H9 (cell line): ENCODE results near the gene ATF4. TPM values are rescaled to one million over a fixed set of nuclear protein-coding genes. Genes with fewer than 3 reads are reported as not detected.

Experiments
- DNase-seq: peaks from one replicate; pipeline ENCODE4 v3.0.0-alpha.2; 2017
- H2AFZ ChIP-seq: one replicate; pipeline ENCODE4 v1.6.1; 2013; ENCODE audit warnings: mild to moderate bottlenecking, low read length, control low read depth, moderate library complexity
- H2AK5ac ChIP-seq: 2 replicates; pipeline ENCODE4 v1.6.1; 2013; ENCODE audit warnings: low read length, control low read depth, mixed read lengths; ENCODE audit not compliant: insufficient read length
- H2BK120ac ChIP-seq: one replicate; pipeline ENCODE4 v1.6.1; 2013; ENCODE audit warnings: low read depth, mild to moderate bottlenecking, low read length, control low read depth, inconsistent platforms; ENCODE audit not compliant: poor library complexity, severe bottlenecking
- H2BK12ac ChIP-seq: 2 replicates; pipeline ENCODE4 v1.6.1; 2013; ENCODE audit warnings: low read length, control low read depth, mixed read lengths, low read depth; ENCODE audit not compliant: insufficient read length
- H2BK15ac ChIP-seq: 2 replicates; pipeline ENCODE4 v1.6.1; 2013; ENCODE audit warnings: low read depth, low read length, control low read depth
- H2BK20ac ChIP-seq: one replicate; pipeline ENCODE4 v1.6.1; 2013; ENCODE audit warnings: low read depth, mild to moderate bottlenecking, low read length, control low read depth, inconsistent platforms; ENCODE audit not compliant: poor library complexity, severe bottlenecking
- H2BK5ac ChIP-seq: 2 replicates; pipeline ENCODE4 v1.6.1; 2013; ENCODE audit warnings: low read length, control low read depth, mixed read lengths; ENCODE audit not compliant: insufficient read length
- H3K14ac ChIP-seq: 2 replicates; pipeline ENCODE4 v1.6.1; 2013; ENCODE audit warnings: low read length, control low read depth; ENCODE audit not compliant: insufficient read depth
- H3K18ac ChIP-seq: 2 replicates; pipeline ENCODE4 v1.6.1; 2013; ENCODE audit warnings: low read depth, mild to moderate bottlenecking, mixed read lengths, low read length, control low read depth; ENCODE audit not compliant: insufficient read length
- H3K23ac ChIP-seq: 2 replicates; pipeline ENCODE4 v1.6.1; 2013; ENCODE audit warnings: low read length, control low read depth, mixed read lengths, low read depth; ENCODE audit not compliant: insufficient read length
- H3K23me2 ChIP-seq: 2 replicates; pipeline ENCODE4 v1.6.1; 2013; ENCODE audit warnings: low read depth, mild to moderate bottlenecking, mixed read lengths, low read length, control low read depth; ENCODE audit not compliant: insufficient read length, poor library complexity, severe bottlenecking
- H3K27ac ChIP-seq: 2 replicates; pipeline ENCODE4 v1.5.1; 2013; ENCODE audit warnings: low read length, control low read depth, mixed read lengths, low read depth; ENCODE audit not compliant: insufficient read length
- H3K27me3 ChIP-seq: 2 replicates; pipeline ENCODE4 v1.6.1; 2013; ENCODE audit warnings: low read length, control low read depth, inconsistent platforms; ENCODE audit not compliant: insufficient read depth
- H3K4ac ChIP-seq: 2 replicates; pipeline ENCODE4 v1.6.1; 2013; ENCODE audit warnings: low read depth, mild to moderate bottlenecking, control low read depth, inconsistent platforms, low read length, moderate library complexity
- H3K4me1 ChIP-seq: 2 replicates; pipeline ENCODE4 v1.6.1; 2013; ENCODE audit warnings: low read length, control low read depth, inconsistent platforms; ENCODE audit not compliant: insufficient read depth
- H3K4me2 ChIP-seq: 2 replicates; pipeline ENCODE4 v1.6.1; 2013; ENCODE audit warnings: low read length, control low read depth, mixed read lengths; ENCODE audit not compliant: insufficient read length, insufficient read depth
- H3K56ac ChIP-seq: 2 replicates; pipeline ENCODE4 v1.6.1; 2013; ENCODE audit warnings: low read depth, mild to moderate bottlenecking, mixed read lengths, low read length, control low read depth; ENCODE audit not compliant: insufficient read length
- H3K79me1 ChIP-seq: 2 replicates; pipeline ENCODE4 v1.6.1; 2013; ENCODE audit warnings: low read depth, mild to moderate bottlenecking, moderate library complexity, low read length, control low read depth, inconsistent platforms; ENCODE audit not compliant: insufficient read depth, poor library complexity, severe bottlenecking
- H3K79me2 ChIP-seq: 2 replicates; pipeline ENCODE4 v1.6.1; 2013; ENCODE audit warnings: low read length, control low read depth, inconsistent platforms; ENCODE audit not compliant: insufficient read depth
- H3K9ac ChIP-seq: 2 replicates; pipeline ENCODE4 v1.6.1; 2013; ENCODE audit warnings: low read length, control low read depth, mixed read lengths; ENCODE audit not compliant: insufficient read length; ENCODE audit errors: extremely low read depth
- H3K9me3 ChIP-seq: one replicate; pipeline ENCODE4 v1.6.1; 2013; ENCODE audit warnings: low read depth, low read length, inconsistent platforms; ENCODE audit not compliant: control insufficient read depth
- H3T11ph ChIP-seq: one replicate; pipeline ENCODE4 v1.6.1; 2013; ENCODE audit warnings: mild to moderate bottlenecking, low read length, control low read depth, inconsistent platforms
- H4K20me1 ChIP-seq: one replicate; pipeline ENCODE4 v1.6.1; 2013; ENCODE audit not compliant: control insufficient read depth, insufficient read length, insufficient read depth
- H4K5ac ChIP-seq: 2 replicates; pipeline ENCODE4 v1.6.1; 2013; ENCODE audit warnings: low read depth, mild to moderate bottlenecking, mixed read lengths, low read length, control low read depth; ENCODE audit not compliant: insufficient read length
- H4K8ac ChIP-seq: replicated peaks from 2 replicates; pipeline ENCODE4 v1.6.1; 2013; ENCODE audit warnings: low read length, control low read depth, mixed read lengths, low read depth; ENCODE audit not compliant: insufficient read length
- H4K91ac ChIP-seq: 2 replicates; pipeline ENCODE4 v1.6.1; 2013; ENCODE audit warnings: low read depth, mild to moderate bottlenecking, moderate library complexity, mixed read lengths, low read length, control low read depth; ENCODE audit not compliant: insufficient read length
- H3K27ac Mint-ChIP-seq, 3 experiments: 2 replicates in 2 of 3; 3 replicates in 1 of 3; pipeline ENCODE4 v1.8.0; 2020 to 2021; ENCODE audit warnings: mixed read lengths in 3 of 3, mild to moderate bottlenecking in 1 of 3, moderate library complexity in 1 of 3
- H3K27me3 Mint-ChIP-seq: 2 replicates; pipeline ENCODE4 v1.8.0; 2021; ENCODE audit warnings: low read depth, mild to moderate bottlenecking, moderate library complexity, mixed read lengths
- H3K36me3 Mint-ChIP-seq, 3 experiments: 2 replicates in 2 of 3; 3 replicates in 1 of 3; pipeline ENCODE4 v1.8.0; 2020 to 2021; ENCODE audit warnings: low read depth in 3 of 3, mixed read lengths in 3 of 3; ENCODE audit not compliant: insufficient read depth in 1 of 3
- H3K4me1 Mint-ChIP-seq, 2 experiments: 2 replicates each; pipeline ENCODE4 v1.8.0; 2020; ENCODE audit warnings: mixed read lengths in 2 of 2
- H3K4me3 Mint-ChIP-seq, 2 experiments: 2 replicates in 1 of 2; 3 replicates in 1 of 2; pipeline ENCODE4 v1.8.0; 2020 to 2021; ENCODE audit warnings: mild to moderate bottlenecking in 2 of 2, mixed read lengths in 2 of 2, moderate library complexity in 1 of 2
- H3K9me3 Mint-ChIP-seq, 2 experiments: 2 replicates in 1 of 2; 3 replicates in 1 of 2; pipeline ENCODE4 v1.8.0; 2020; ENCODE audit warnings: mild to moderate bottlenecking in 2 of 2, mixed read lengths in 2 of 2, moderate library complexity in 1 of 2
- CTCF ChIP-seq: fragments of 200-600 bp; sonication (generic); conservative IDR thresholded peaks from 3 replicates; pipeline ENCODE4 v1.8.0; 2021; ENCODE audit warnings: antibody characterized with exemption, mild to moderate bottlenecking
- WGBS: extraction: QIAGEN DNeasy Blood & Tissue Kit; methylation state at CpG from one replicate; pipeline ENCODE4 v1.1.7; 2013; ENCODE audit warnings: missing lambda C conversion rate, low lambda C conversion rate, mixed read lengths; ENCODE audit not compliant: insufficient read length; ENCODE audit errors: extremely low coverage; 5-methylcytosine and 5-hydroxymethylcytosine counted together
- total RNA-seq: library from RNA; stranded (reverse); gene quantifications from 2 replicates; pipeline ENCODE4 v1.2.1, GENCODE V29; 2021

ATF4 gene
- total RNA-seq, 1 experiment from 2014 or later = 455 TPM

GRCh38 chr22:39543095-39543494, 22.7 kb downstream of the ATF4 start:
- Histone ChIP-seq H4K8ac (no peak overlapping the region), H2BK15ac (no peak overlapping the region), H3K9me3 (no peaks in the 10 kb centered on the region), H3T11ph (no peak overlapping the region), H3K27ac (no peak overlapping the region), H2BK20ac (no peak overlapping the region), H2BK120ac (no peak overlapping the region), H3K4ac (no peak overlapping the region), H2BK12ac (no peak overlapping the region), H3K56ac (no peak overlapping the region), H2BK5ac (no peak overlapping the region), H4K5ac (no peak overlapping the region), H3K79me1 (no peaks in the 10 kb centered on the region), H4K91ac (no peak overlapping the region), H4K20me1 (no peaks in the 10 kb centered on the region), H3K18ac (no peak overlapping the region), H3K14ac (no peak overlapping the region), H3K4me2 (no peak overlapping the region), H2AFZ (no peak overlapping the region), H3K9ac (no peak overlapping the region), H3K4me1 (no peaks in the 10 kb centered on the region), H3K23me2 (no peaks in the 10 kb centered on the region), H3K23ac (no peak overlapping the region), H3K27me3 (no peaks in the 10 kb centered on the region; the same call in 1 of the 2 replicates), H2AK5ac (no peak overlapping the region), H3K79me2 (no peaks in the 10 kb centered on the region)
- TF ChIP-seq CTCF = peak; percentile 70
- Mint-ChIP-seq H3K27ac (no peak overlapping the region), H3K36me3 (no peaks in the 10 kb centered on the region), H3K4me1 (peaks cover 15 to 21% of the 10 kb centered on the region in 2 experiments), H3K4me3 (no peak overlapping the region), H3K27me3 (peaks cover 59% of the 10 kb centered on the region), H3K9me3 (no peaks in the 10 kb centered on the region)
- no CpG with 5 or more reads among the region's 11 CpGs for WGBS
- peak; percentile 68 for DNase-seq
